ENCODE measurements around the gene HOXD12.

HOXD12 gene

GRCh38 chr2:176137906-176138305 lies 38.3 kb downstream of the HOXD12 start:
- no peak for DNase-seq (ENCODE audit: extremely low read depth, low read depth)
- TF ChIP-seq CTCF (IDR thresholded peaks at IDR 0.05; ENCODE audit: low read depth, low read length, missing control alignments), result no peak
- H3K4me3 ChIP-seq (replicated peaks; ENCODE audit: low read depth, low read length), result no peak overlapping the region

GRCh38 chr2:176138526-176138922 lies 38.9 kb downstream of the HOXD12 start:
- TF ChIP-seq CTCF (IDR thresholded peaks at IDR 0.05; ENCODE audit: low read depth, low read length, missing control alignments), result no peak
- H3K4me3 ChIP-seq (replicated peaks; ENCODE audit: low read depth, low read length), result no peak overlapping the region
- DNase-seq (ENCODE audit: extremely low read depth, low read depth), result no peak

GRCh38 chr2:176138923-176139660 lies 39.5 kb downstream of the HOXD12 start:
- DNase-seq (ENCODE audit: extremely low read depth, low read depth), result no peak
- no peak for TF ChIP-seq CTCF (IDR thresholded peaks at IDR 0.05; ENCODE audit: low read depth, low read length, missing control alignments)
- H3K4me3 ChIP-seq (replicated peaks; ENCODE audit: low read depth, low read length), result no peak overlapping the region

- no peak for TF ChIP-seq CTCF (IDR thresholded peaks at IDR 0.05; ENCODE audit: low read depth, low read length, missing control alignments)
- DNase-seq (ENCODE audit: extremely low read depth, low read depth), result no peak
- peak overlapping the region; percentile 30 for H3K4me3 ChIP-seq (replicated peaks; ENCODE audit: low read depth, low read length)
These were observed 40.3 kb downstream of the HOXD12 start for GRCh38 chr2:176139661-176140512.

- DNase-seq (ENCODE audit: extremely low read depth, low read depth), result no peak
- peak overlapping the region; percentile 30 for H3K4me3 ChIP-seq (replicated peaks; ENCODE audit: low read depth, low read length)
- TF ChIP-seq CTCF (IDR thresholded peaks at IDR 0.05; ENCODE audit: low read depth, low read length, missing control alignments), result peak; percentile 89
These were observed 41.1 kb downstream of the HOXD12 start for GRCh38 chr2:176140513-176141317.

GRCh38 chr2:176142281-176142680 lies 42.7 kb downstream of the HOXD12 start:
- DNase-seq (ENCODE audit: extremely low read depth, low read depth), result no peak
- no peak for TF ChIP-seq CTCF (IDR thresholded peaks at IDR 0.05; ENCODE audit: low read depth, low read length, missing control alignments)

More at GRCh38 chr2:176142281-176142680, 42.7 kb downstream of the HOXD12 start:
- H3K4me3 ChIP-seq (replicated peaks; ENCODE audit: low read depth, low read length), result no peak overlapping the region

Data from HFF-Myc (cell line).